ENCODE data around the gene SLC25A5.
"Not testable (repeated sequence)": the region's sequence is repeated elsewhere in the genome, so short reads cannot be mapped to it uniquely, and the experiment has no call there.

SLC25A5 gene

DNA sequence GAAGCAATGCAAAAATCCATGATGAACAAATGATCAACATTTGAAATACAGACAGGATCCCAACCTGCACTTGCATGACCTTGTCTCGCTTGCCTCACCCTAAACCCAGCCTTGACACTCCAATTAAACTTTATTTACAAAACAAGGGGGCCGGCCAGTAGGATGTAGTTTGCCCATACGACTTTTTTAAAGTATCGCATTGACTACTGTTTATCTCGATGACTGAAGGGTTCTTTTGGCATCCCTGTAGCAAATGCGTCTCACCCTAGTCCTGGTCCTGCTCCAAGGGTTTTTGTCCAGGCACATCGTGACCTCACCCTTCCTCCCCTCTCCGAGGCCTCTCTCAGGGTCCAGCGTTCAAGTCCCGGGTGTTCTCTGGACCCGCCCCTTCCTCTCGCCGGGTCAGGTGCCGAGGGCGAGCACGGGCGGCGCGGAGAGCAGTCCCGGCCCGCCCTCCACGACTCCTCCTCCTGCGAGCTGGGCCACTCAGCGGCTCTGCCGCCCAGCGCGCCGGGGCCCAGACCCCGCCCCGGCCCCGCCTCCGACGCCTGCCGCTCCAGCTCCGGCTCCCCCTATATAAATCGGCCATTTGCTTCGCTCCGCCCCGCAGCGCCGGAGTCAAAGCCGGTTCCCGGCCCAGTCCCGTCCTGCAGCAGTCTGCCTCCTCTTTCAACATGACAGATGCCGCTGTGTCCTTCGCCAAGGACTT is at the start of gene SLC25A5:
TSS of gene SLC25A5 (plus strand) at position 603 of the 709 bp plus-strand sequence. CDS start at position 675, 72 bp downstream.
- peak; percentile 88 for DNase-seq (ENCODE audit: low spot score)

DNA sequence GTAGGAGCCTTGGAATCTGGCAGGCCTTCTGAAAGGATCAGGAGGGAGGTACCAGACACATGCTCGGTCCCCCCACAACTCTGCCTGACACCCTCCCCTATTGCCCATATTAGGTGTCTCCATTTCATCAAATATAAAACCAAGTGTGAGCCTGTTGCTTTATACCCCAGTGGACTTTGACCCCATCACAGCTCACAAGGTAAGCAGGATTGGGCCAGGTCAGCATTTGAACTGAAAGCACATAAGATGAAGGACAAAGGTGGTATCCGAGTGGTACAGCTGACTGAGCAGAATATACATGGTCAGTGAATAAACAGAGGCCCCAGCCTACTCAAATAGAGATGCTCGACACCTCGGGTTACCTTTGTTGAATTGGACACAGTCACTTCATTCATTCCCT is 49.1 kb upstream of the SLC25A5 start:
- DNase-seq (ENCODE audit: low spot score): no peak

DNA sequence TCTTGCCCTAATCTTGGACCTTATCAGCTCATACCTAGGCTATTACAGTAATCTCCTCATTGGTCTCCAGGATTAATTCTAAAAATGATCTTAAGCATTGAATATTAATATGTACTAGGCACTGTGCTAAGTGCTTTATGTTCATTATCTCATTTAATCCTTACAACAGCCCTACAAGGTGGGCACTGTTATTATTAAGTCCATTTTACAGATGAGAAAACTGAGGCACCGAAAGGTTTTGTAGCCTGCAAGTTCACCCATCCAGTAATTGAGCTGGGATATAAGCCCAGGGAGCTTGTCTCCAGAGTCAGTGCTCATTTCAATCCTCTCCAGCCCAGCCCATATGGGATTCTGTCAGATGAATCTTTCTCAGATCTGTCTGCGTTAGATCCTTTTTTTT is 48.3 kb upstream of the SLC25A5 start:
- no peak for DNase-seq (ENCODE audit: low spot score)

DNA sequence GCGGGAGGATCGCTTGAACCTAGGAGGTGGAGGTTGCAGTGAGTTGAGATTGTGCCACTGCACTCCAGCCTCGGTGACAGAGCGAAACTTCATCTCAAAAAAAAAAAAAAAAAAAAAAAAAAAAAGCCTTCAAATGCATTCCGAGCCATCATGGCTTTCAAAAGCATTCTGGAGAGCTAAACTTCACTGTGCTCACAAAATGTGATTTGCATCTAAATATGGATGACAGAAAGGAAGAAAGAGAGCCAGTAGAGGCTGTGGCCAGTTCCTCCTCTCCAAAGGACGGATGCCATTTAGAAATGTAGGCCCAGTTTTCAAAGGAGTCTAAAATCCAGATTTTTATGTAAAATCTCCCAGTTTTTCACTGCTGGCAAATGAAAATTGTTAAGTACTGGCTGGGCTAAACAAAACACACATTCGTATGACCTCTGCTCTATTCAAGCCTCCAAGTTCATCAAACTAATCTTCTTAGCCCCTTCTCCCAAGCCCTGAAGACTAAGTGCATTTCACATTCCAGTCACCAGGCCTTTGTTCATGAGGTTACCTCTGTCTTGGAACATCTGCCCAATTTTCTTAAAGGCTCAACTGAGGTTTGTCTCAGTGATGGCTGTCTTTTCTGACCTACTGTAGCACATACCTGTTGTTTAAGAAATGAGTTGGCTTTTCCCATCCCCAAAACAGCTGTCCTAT is 47.1 kb upstream of the SLC25A5 start:
- no peak for DNase-seq (ENCODE audit: low spot score)

DNA sequence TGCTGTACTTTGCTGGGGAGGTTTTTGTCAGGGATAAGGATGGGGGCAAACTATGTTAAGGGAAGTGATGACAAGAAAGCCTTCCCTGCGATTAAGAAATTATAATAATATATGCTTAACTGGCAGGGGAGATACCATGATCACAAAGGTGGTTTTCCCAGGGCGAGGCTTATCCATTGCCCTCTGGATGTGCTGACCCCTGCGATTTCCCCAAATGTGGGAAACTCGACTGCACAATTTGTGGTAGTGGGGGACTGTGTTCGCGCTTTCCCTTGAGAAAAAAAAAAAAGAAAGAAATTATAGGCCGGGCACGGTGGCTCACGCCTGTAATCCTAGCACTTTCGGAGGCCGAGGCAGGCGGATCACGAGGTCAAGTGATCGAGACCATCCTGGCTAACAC is 44.6 kb upstream of the SLC25A5 start:
- DNase-seq (ENCODE audit: low spot score): no peak

DNA sequence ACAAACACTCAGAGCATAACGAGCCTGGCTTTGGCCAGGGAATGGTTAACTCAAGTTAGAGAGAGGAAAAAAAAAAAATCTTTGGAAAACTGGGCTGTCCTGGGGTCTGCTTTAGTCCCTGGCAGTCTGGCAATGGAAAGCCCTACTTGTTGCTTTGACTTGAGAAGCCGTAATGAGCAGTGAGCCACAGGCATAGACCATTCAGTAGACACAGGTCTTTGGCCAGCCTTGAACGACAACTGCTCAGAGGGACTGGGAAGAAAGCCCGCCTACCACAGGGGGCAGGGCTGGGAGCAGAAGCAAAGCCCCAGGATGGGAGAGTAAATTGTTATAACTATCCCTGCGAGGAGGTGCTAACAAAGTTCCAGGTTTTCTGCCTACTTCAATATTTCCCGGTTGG is 43.2 kb upstream of the SLC25A5 start:
- DNase-seq (ENCODE audit: low spot score): no peak

DNA sequence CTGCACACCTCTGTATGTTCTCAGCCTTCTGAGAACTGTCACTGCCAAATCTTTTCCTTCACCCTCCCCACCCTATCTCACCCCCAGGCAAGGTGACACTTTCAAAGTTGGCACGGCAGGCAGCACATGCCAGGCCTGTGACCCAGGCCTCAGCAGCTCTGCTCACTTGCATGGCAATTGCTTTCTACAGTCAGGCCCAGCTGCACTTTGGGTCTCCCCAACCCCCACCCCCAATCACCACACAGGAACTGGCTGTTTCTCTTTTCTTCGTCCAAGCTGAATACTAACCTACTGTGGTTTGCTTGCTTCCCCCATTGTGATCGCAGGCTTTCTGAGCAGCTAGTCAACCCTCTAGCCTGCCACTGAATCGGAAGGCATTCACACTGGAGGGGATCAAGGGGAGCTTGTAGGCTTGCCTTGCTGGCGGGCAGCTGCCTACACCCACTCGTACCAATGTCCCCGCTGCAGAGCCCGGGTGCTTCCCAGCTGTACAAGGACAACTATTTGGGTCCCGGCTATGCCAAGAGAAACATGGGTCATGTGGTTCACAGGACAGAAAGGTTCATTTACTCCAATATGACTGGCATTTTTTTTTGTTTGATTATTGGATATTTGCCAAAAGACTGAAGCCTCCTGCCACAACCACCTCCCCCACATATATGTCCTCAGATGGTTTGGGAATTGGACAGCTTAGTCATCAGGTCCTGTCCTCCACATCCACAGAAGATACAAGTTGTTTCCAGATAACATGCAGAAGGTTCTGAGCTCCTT is 41.0 kb upstream of the SLC25A5 start:
- peak; percentile 26 for DNase-seq (ENCODE audit: low spot score)

DNA sequence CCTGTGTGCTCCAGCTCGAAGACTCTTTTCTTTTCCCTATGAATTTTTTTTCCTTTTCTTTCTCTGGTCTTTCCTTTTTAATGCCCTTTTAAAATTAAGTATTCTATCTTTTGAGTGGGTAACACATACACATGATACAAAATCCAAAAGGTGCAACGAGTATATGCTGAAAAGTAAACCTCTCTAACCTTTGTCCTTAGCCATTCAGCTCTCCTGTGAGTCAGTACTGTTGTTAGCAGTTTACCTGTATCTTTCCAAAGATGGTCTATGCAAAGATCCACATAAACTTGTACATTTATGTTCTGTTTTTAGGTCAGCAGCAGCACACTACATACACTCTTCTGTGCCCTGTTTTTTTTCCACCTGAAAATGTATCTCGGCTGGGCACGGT is 40.5 kb upstream of the SLC25A5 start:
- no peak for DNase-seq (ENCODE audit: low spot score)

DNA sequence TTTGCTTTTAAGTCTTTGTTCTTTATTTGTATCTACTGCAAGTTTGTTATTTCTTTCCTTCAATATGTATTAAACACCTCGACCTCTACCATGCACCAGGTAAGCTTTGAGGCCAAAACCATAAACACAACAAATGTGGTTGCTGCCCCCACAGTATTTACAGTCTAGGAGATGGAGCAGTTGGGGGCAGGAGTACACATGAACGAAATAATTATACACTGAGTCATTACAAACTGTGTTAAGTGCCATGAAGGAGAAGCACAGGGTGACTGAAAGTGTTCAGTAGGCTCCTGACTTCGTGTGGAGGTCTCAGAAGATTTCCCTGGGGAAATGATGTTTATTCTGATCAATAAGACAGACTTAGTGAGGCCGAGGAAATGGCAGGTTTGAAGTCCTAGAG is 38.8 kb upstream of the SLC25A5 start:
- no peak for DNase-seq (ENCODE audit: low spot score)

DNA sequence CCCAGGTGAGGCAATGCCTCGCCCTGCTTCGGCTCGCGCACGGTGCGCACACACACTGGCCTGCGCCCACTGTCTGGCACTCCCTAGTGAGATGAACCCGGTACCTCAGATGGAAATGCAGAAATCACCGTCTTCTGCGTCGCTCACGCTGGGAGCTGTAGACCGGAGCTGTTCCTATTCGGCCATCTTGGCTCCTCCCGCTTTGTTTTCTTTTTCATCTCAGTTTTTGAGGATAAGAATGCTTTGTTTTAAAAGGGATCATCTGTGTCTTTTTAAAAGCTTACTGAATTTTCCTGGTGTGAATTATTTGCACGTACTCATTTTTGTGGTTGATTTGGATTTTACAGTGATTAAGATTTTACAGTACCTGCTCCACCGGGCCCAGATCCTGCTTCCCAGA is 26.9 kb upstream of the SLC25A5 start:
- not testable (repeated sequence) for DNase-seq (ENCODE audit: low spot score)

DNA sequence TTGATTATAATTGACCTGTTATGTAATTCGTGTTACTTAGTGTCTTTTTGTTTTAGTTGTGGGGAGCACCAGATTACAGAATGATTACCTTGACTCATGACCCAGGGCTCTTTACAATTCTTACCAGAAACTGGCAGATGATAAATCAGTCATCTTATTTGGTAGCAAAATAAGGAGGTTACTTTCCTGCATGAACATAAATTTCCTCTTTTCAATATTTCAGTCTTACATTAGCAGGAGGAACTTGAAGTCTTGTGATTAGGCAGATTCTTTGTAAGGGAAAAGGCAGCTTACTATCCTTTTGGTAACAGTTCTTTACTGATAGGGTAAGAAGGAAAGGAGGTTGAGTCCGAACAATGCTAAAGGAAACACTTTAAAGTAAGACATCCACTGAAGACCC is 26.0 kb upstream of the SLC25A5 start:
- no peak for DNase-seq (ENCODE audit: low spot score)

DNA sequence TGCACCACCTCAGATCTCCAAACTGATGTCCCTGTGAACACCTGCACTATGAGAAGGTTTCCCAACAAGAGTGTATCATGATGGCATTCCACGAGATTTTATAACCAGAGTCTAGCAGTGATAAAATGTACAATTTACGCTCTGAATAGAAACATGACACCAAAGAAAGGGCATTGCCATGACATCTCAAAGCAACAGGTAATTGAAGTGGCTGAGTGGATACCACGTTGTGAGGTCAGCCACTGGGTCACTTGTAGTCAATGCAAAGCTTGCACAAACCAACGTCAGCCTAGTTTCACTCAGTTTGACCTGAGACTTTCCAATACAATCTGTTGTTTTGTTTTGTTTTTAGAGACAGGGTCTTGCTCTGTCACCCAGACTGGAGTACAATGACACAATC is 15.0 kb upstream of the SLC25A5 start:
- no peak for DNase-seq (ENCODE audit: low spot score)

DNA sequence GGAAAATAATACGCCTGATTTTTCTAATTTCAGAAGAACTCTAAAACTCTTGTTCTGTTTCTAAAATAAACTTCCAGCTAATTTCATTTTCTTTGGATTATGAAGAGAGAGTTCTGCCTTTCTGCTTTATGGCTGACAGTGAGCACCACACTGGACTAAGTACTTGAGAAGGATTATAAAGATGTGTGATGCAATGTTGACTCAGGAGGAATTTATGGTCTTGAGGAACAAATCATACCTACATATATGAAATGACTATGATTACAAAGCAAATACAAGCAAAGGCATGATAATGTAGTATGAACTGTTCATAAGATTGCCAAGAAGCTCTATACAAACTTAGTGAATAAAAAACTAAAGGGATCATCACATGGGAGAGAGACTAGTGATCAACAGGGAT is 13.0 kb upstream of the SLC25A5 start:
- no peak for DNase-seq (ENCODE audit: low spot score)

DNA sequence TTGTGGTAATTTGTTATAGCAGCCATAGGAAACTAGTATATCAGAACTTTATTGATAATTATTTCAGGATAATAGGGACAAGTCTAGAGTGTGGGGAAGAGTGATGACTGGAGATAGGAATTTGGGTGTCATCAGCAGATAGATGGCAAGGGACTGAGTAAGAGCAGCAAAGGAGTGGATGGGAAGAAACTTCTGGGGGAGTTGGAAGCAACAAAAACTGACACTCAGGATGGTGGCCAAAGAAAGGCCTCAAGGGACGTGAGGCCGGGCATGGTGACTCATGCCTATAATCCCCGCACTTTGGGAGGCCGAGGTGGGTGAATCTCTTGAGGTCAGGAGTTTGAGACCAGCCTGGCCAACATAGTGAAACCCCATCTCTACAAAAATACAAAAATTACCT is 9.1 kb upstream of the SLC25A5 start:
- no peak for DNase-seq (ENCODE audit: low spot score)

DNA sequence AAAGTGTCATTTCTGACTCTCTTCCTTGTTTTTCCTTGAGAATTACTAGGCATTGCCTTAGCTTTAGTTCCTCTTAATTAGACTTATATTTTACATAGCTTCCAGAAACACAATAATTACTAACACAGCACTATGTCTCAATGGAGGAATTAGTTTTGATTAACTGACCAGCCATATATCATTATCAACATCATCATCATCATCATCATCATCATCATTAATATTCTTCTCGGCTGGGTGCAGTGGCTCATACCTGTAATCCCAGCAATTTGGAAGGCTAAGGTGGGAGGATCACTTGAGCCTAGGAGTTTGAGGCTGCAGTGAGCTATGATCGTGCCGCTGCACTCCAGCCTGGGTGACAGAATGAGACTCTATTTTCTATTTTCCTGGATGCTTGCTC is 2.7 kb upstream of the SLC25A5 start:
- no peak for DNase-seq (ENCODE audit: low spot score)

DNA sequence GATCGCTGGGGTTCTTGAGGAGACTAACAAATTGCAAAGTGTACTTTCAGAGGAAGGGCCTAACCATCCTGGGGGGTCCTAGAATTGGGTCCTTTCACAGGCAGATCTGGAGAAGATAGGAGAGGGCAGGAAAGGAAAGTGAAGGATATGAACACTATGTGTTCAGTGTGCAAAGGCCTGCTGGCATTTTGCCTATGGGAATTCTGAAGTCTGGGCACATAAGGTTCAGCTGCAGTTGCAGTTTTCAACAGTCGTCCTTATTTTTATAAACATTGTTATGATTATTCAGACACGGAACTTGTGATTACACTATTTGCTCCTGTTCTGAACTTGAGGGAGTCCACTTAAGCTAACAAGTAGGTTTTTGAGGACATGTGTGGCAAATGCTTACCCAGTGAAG is 1.3 kb upstream of the SLC25A5 start:
- no peak for DNase-seq (ENCODE audit: low spot score)

DNA sequence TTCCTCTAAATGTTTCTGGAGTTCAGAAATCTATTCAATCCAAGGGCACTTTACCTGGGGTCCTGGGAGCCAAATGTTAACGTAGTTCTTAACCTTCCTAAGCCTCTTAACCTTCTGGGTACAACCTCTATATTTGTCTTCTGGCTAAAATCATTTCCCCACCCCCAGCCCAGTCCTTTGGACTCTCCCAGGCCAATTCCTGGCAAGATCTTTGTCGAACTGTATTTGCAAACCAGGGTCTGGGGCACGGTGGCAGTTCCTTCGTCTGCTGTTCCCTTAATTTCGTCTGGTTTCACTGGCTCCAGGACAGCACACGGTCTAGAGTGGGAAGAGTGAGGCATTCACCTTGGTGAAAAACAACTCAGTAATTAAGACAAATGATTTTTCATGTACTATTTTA is 811 bp upstream of the SLC25A5 start:
- DNase-seq (ENCODE audit: low spot score): no peak

DNA sequence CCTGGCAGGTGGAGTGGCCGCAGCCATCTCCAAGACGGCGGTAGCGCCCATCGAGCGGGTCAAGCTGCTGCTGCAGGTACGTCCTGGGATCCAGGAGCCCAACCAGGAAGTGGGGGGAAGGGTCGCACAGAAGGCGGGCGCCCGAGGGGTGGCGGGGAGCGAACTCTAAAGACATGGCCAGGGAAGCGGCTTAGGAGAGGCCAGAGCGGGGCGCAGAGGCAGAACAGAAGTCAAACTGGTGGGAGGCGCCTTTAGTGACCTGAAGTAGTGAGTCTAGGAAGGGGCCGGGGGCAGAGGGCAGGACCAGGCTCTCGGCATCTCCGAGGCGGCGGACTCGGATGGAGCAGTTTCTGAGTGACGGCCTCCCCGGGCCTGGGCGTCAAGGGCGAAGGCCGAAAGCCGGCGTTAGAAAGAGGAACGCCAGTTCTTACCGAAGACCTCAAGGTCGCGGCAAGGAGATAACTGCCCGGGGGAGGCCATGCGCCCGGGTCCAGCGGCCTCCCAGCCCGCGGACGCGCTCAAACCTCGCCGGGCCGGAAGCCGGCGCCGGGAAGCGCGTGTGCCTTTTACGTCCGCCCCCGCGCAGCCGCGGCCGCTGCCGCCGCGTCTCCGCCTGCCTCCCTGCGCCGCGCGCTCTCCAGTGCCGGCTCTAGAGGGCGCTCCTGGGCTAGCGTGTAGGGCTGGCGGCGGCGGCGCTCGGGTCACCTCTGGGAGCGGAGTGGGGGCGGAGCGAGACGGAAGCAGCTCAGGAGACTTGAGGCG is 488 bp downstream of the SLC25A5 start:
- peak; percentile 85 for DNase-seq (ENCODE audit: low spot score)

DNA sequence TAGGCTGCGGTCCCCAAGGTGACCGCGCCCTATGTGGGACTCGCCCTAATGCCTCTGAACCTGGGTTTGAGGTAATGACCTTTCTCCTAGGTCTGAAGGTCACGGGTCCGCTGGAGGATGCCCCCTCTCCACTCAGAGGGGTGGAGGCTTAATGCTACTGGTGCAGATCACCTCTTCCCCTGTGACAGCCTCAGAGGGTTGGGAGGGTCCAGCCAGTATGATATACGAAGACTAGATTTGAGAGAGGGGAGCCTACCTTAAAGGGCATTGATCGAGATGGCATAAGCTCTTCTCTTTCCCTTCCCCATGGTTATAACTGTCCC is 1.0 kb downstream of the SLC25A5 start:
- DNase-seq (ENCODE audit: low spot score): no peak

DNA sequence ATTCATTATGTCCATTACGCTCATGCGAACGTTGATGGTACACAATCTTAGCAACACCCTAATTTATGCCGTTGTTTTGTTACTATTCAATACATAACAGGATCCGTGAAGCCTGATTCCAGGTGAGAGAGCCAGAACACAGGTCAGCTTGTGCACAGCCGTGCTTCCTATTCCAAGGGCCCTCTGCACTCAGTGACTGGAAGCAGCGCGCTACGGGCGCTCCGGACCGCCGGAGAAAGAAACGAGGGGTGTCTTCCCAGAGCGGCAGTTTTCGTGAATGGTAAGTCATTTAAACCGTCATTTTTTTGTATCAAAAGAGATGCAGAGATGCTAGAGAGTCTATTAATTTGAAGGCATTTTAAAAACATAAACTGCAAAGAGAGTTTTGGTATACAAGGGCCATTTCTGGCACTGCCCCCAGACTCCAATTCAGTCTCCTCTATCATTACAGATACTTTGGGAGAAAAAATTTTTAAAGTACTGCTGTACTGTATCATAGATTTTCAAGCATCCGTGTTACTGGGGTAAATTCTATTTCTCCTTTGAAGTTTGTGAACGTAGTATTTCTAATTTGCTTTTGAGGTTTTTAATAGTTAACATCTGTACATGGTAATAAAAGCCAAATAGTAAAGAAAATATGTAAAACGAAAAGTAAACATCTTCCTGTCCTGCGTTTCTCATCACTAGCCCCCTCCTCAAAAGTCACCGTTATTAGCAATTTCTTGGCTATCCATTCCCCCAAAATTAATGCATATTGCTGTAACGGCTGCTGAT is 6.6 kb downstream of the SLC25A5 start:
- no peak for DNase-seq (ENCODE audit: low spot score)

DNA sequence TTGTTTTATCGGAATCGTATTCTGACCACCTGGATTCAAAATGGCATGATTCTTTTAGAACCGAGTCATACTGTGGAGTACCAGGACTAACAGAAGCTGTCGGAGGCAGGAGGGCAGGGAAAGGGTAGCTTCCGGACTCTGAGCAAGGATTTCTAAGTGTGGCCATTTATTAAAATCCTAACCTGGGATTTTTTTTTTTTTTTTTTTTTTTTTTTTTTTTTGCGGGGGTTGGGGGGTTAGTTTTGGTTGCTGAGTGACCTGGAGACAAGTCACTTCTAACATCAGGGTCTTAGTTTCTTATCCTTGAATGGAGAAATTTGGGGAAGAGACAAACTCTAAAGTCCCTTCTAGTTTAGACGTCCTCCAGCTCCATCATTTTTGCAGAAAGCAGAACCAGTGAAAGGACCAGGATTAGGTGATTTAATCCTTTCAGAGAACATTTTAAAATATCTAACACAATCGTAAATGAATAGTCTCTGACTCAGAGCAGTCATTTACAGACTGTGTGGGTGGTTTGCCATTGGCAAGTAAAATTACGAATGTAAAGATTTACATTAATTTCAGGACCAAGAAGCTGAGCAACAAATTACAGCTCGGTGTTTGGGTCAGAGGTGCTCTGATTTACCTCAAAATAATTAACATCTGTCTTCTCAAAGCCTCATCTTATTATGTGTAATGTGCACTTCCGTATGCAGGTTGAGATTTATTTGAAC is 7.3 kb downstream of the SLC25A5 start:
- DNase-seq (ENCODE audit: low spot score): no peak
